GM12864 (cell line): ENCODE measurements around the gene SLX1A.
"Not testable (repeated sequence)": the region's sequence is repeated elsewhere in the genome, so short reads cannot be mapped to it uniquely, and the experiment has no call there.

Source experiments
- DNase-seq: peaks from one replicate; pipeline ENCODE4 v3.0.0-alpha.2; 2011; ENCODE audit warnings: low read depth
- H3K4me3 ChIP-seq: 2 replicates; pipeline ENCODE4 v1.5.1; 2011; ENCODE audit warnings: mild to moderate bottlenecking, low read depth, low read length, control low read depth
- CTCF ChIP-seq: IDR thresholded peaks from 2 replicates; pipeline ENCODE4 v1.5.1; 2011; ENCODE audit warnings: low read depth, mild to moderate bottlenecking, moderate library complexity, low read length, control low read depth, inconsistent platforms; ENCODE audit errors: missing control alignments

SLX1A gene

DNA sequence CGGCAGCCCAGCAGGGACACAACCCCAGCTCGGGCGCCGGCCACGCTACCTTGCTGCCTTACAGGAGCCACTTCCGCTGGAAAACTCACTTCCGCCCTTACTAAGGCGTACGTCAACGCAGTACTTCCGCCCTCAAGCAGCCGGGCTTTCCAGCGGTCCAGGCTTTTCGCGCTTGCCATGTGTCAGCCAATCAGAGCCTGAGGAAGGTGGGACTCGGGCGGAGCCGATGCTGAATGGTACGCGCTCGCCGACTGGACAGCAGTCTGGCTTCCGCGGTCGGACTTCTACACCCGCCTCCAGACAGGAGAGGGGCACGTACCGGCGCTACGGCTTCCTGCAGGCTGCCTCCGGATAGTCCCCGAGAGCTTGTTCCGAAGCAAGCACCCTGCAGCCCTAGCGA is at the start of gene SLX1A, which contains the start of gene BOLA2B:
TSS of gene SLX1A (plus strand) at position 261 of the 400 bp plus-strand sequence. CDS start 210 bp downstream, outside the sequence.
TSS of gene BOLA2B (minus strand) at position 52 of the 400 bp plus-strand sequence. CDS start 71 bp downstream, outside the sequence.
- H3K4me3 ChIP-seq, result peak within 1 kb of the TSS; percentile 61
- DNase-seq, result not testable (repeated sequence)

DNA sequence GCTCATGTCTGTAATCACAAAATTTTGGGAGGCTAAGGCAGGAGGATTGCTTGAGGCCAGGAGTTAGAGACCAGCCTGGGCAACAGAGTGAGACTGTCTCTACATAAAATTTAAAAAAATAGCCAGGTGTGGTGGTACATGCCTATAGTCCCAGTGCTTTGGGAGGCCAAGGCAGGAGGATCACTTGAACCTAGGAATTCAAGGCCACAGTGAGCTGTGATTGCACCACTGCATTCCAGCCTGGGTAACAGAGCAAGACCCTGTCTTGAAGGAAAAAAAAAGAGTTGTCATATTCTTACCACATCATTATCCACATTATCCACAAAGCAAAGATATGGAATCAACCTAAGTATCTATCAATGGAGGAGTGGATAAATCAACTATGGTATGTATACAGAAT is 49.7 kb upstream of the SLX1A start:
- H3K4me3 ChIP-seq, result no peak overlapping the region
- TF ChIP-seq CTCF, result no peak
- DNase-seq, result no peak

GRCh38 chr16:30144917-30145316 is 48.8 kb upstream of the SLX1A start:
- no peak overlapping the region for H3K4me3 ChIP-seq
- no peak for DNase-seq
- no peak for TF ChIP-seq CTCF

DNA sequence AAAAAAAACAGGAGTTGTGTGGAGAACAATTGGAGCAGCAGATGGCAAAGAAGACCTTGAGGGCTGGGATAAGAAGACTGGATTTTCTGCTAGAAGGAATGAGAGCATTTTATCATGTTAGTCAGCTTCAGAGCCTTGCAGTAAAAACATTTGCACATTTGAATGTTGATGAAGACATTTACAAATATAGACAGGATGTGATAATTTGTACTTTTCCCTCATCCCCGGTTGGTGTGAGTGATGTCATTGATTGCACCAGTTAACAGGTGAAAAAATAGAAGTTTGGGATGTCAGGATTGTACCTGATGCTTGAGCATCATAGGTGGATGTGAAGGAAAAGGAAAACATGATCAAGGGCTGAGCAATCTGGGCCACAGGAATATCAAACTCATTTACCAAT is 48.0 kb upstream of the SLX1A start:
- no peak for DNase-seq
- no peak for TF ChIP-seq CTCF
- no peak overlapping the region for H3K4me3 ChIP-seq

DNA sequence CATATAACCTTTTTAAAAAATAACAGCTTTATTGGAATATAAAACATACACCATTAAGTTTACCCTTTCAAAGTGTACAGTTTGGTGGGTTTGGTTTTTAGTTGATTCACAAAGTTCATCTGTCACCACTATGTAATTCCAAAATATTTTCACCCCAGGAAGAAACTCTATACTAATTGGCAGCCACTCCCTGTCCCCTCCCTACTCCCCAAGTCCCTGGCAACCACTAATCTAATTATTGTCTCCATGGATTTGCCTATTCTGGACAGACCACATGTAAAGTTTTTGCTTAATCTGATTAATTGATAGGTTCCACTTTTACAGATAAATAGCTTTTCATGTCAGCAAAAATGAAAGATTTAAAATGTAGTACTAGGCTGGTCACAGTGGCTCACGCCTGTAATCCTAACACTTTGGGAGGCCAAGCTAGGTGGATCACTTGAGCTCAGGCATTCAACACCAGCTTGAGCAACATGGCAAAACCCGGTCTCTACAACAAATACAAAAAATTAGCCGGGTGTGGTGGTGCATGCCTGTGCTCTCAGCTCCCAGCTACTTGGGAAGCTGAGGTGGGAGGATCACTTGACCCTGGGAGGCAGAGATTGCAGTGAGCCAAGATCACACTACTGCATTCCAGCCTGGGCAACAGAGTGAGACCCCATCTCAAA is 45.7 kb upstream of the SLX1A start:
- DNase-seq, result no peak
- H3K4me3 ChIP-seq, result no peak overlapping the region
- TF ChIP-seq CTCF, result no peak

- no peak for TF ChIP-seq CTCF
- DNase-seq, result no peak
- H3K4me3 ChIP-seq, result no peak overlapping the region
Observed at GRCh38 chr16:30149250-30149930, 44.3 kb upstream of the SLX1A start.

- no peak for DNase-seq
- H3K4me3 ChIP-seq, result no peak overlapping the region
- TF ChIP-seq CTCF, result no peak
Observed at GRCh38 chr16:30151091-30151490, 42.6 kb upstream of the SLX1A start.
